NOMO-1 treated with dmso at 0.1 percent for 144 hours (cell line): ENCODE results near the gene OR51G1.
"Not testable (repeated sequence)": the region's sequence is repeated elsewhere in the genome, so short reads cannot be mapped to it uniquely, and the experiment has no call there.

ENCODE experiments used
- DNase-seq: peaks from one replicate; lab custom pipeline; 2025; ENCODE audit not compliant: unreplicated experiment; lab: John Stamatoyannopoulos, UW

OR51G1 gene, protein sequence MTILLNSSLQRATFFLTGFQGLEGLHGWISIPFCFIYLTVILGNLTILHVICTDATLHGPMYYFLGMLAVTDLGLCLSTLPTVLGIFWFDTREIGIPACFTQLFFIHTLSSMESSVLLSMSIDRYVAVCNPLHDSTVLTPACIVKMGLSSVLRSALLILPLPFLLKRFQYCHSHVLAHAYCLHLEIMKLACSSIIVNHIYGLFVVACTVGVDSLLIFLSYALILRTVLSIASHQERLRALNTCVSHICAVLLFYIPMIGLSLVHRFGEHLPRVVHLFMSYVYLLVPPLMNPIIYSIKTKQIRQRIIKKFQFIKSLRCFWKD

GRCh38 chr11:4924239-4924638, at the start of gene OR51G1:
OR51G1 (minus strand) TSS chr11:4924339; CDS start chr11:4924339, 0 bp downstream.
- no peak for DNase-seq

- DNase-seq, result no peak
Observed at GRCh38 chr11:4962816-4963215, 38.7 kb upstream of the OR51G1 start.

DNA sequence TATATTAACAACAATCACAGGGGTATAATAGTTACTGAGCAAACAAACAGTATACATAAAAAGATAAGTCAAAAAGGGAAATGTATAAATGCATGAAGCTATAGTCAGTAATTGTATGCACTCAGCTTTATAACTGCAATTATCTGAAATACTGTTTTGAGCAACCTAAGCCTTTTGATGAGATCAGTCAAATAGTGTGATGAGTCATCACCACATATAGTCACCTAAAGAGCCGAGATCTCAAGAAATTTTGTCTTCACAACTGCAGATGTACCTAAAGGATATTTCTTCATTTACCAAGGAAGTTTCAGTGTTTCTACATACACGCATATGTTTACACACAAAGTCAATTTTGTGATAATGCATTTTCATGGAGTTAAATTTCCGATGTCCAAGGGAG, 36.7 kb upstream of the OR51G1 start:
- DNase-seq, result no peak

DNA sequence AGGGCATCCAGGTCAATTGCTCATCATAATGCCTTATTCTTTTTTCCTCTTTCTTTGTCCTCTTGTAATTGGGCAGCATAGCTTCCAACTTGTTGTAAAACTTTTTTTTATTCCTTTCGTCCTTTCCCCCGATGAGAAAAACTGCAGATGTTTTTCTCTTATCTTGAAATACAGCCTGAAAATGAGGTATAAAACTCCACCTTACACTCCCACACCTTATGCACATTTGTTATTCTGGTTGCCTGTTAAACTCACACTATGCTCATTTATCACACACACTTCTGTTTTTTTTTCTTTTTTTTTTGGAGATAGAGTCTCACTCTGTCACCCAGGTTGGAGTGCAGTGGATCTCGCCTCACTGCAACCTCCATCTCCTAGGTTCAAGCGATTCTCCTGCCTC, 33.3 kb upstream of the OR51G1 start:
- DNase-seq, result no peak

GRCh38 chr11:4955613-4956012, 31.5 kb upstream of the OR51G1 start, which contains the start of gene OR51A2:
OR51A2 (minus strand) TSS chr11:4955713; CDS start chr11:4955713, 0 bp downstream.
- not testable (repeated sequence) for DNase-seq

DNA sequence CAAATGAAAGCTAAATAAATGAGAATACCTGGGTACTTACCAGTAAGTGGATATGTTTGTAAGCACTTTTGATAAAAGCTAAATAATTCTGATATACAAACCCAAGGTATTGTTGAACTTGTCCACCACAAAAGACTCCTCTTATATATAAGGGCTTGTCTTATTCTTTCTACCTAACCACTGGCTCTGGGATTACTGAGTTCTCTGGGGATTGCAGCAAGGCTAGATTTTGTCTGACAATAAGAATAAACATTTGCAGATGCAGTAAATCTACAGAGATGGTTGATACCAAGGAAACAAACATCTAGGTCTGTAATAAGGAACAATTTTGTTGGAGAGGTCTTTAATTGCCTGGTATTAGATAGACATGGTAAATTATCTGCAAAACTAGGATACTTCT, 23.4 kb upstream of the OR51G1 start, which contains the start of gene OR51A4:
TSS of gene OR51A4 (minus strand) at position 101 of the 400 bp plus-strand sequence. CDS start 505 bp downstream, outside the sequence.
- DNase-seq, result no peak

- DNase-seq, result no peak
Observed at GRCh38 chr11:4936745-4937144, 12.6 kb upstream of the OR51G1 start.

- no peak for DNase-seq
Observed at GRCh38 chr11:4932751-4933150, 8.6 kb upstream of the OR51G1 start.

- no peak for DNase-seq
Observed at GRCh38 chr11:4926608-4927007, 2.5 kb upstream of the OR51G1 start.

DNA sequence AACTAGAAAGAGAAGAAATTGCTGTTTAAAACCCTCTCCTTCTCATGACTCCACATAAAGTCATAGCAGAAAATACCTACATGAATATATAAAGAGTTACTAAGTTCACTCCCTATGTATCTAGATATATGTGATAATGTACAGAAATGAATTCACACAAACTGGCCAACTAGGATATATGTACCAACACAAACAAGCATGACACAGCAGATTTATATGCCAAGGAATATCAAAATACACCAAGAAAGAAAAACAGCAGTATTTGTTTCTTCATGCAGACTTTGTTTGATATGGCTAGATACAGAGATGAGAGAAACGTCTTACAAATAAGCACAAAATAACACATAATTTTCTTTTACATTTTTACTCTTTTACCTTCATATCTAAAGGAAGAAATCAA, 1.8 kb downstream of the OR51G1 start:
- DNase-seq, result no peak

- no peak for DNase-seq
Observed at GRCh38 chr11:4921796-4922195, 2.3 kb downstream of the OR51G1 start.

- DNase-seq, result no peak
Observed at GRCh38 chr11:4919250-4919649, 4.9 kb downstream of the OR51G1 start, which contains the start of gene OR51G2. OR51G2 (minus strand) TSS chr11:4919350; CDS start chr11:4915663, 3,687 bp downstream.

DNA sequence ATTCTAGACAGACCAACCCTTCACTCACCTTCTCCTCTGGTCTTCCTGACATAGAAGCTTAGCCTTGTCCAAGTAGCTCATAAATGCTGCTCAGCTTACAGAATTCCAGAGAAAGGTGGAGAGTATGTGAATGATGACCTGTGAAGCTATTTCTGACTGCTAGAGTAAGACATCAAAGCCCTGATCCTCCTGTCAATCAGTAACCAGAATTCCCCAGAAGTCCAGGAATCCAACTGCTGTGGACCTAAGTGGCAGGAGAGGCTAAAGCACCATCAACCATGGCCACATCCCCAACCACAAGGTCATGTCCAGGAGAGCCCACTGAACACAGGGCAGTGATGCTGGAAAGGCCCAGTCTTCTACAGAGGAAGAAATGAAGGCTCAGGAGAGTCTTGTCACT, 7.6 kb downstream of the OR51G1 start:
- DNase-seq, result no peak

- DNase-seq, result no peak
Observed at GRCh38 chr11:4903484-4903883, 20.7 kb downstream of the OR51G1 start, which contains the start of gene OR51A7. OR51A7 (plus strand) TSS chr11:4903783; CDS start chr11:4907370, 3,587 bp downstream.

DNA sequence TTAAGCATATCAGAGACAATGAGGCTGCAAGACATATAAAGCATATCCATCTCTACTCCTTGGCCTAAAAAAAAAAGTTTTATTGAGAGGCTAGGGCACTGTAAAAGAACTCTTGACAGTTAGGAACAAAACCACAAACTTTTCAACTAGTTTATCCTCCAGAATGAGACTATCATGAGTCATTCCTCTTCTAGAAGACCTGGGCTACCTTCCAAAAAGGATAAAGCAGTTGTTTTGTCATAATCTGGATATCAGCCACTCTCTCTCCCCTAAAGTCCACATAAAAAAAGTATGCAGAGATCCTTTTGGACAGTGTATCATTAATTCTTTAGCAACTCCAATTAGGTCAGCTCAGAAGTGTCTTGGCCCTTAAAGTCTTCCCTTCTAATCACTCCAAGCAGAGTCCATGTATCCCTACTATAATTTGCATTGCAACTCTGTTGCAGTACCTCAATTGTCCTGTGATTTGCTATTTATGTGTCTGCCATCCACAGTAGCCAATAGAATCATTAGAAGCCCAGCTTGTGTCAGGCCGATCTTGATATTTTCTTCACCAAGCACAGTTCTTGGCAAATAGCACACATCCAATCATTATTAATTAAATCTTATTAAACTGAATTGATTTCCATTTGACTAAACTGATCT, 32.0 kb downstream of the OR51G1 start:
- no peak for DNase-seq

- no peak for DNase-seq
Observed at GRCh38 chr11:4890279-4890678, 33.9 kb downstream of the OR51G1 start.

DNA sequence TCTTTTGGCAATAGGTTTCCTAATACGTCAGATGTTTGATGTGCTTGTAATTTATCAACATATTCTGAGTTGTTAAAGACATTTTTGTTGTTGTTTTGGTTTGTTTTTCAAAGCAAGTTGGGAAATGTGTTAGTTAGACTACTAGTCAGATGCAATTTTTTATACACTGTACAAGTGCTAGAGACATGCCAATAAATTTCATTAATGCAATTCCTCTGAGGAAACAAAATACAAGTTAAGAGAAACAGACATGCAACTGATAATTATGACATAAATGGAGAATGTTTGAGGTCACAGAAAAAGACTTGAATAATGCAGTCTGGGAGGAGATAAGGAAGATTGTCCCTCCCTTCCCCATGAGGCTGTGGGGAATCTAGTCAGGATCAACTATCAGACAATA, 36.5 kb downstream of the OR51G1 start:
- no peak for DNase-seq

DNA sequence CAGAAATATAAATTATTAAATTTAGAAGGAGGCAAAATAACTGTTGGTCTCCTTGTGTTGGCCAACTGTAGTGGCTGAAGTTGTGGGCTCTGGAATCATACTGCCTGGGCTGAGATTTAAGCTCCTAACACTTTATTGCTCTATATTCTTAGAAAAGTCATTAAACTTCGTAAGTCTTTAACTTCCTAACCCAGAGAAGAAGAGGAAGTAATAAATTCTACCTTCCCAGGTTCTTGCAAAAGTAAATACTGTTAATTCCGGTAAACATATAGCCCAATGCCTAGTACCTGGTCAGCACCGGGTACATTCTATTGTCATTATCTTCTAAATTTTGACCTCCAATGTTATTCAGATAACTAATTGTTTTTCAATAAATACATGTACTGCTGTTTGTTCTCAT, 38.0 kb downstream of the OR51G1 start:
- DNase-seq, result no peak

GRCh38 chr11:4884361-4884760, 39.8 kb downstream of the OR51G1 start:
- no peak for DNase-seq

GRCh38 chr11:4882543-4882942, 41.6 kb downstream of the OR51G1 start:
- no peak for DNase-seq

GRCh38 chr11:4881860-4882500, 42.2 kb downstream of the OR51G1 start, which contains the start of gene OR51T1:
OR51T1 (plus strand) TSS chr11:4881900; CDS start chr11:4881900, 0 bp downstream.
- DNase-seq, result no peak

- DNase-seq, result no peak
Observed at GRCh38 chr11:4881188-4881587, 43.0 kb downstream of the OR51G1 start.
